ENCODE results near the gene CFAP119.

CFAP119 gene

GRCh38 chr16:30760577-30761426, 1.1 kb downstream of the CFAP119 start:
- no peak for DNase-seq

DNA sequence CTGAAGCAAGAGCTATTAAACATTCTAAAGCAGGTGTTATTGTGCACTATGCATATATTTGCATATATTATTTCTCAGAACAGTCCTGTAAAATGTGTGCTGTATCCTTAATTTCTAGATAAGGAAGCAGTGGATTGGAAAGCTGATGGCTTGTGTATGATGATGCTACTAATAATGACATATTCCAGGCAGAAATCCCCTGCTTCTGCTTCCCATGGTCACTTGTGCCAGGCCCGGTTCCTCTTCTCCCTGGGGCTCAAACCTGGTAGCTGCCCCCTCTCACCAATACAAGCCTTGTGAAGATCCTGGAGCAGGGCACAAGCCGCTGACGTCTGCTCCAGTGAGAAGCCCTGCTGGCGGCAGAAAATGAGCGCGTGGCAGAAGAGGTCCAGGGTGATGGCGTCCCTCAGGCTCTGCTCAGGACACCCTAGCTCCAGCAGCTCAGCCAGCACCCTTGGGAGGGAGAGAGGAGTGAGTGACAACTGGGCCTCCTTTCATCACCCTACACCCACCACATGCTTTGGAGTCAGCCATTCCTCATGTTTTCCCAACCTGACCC, 1.8 kb downstream of the CFAP119 start:
- DNase-seq, result peak; percentile 19

- peak; percentile 47 for DNase-seq
Measured at GRCh38 chr16:30758988-30759491, 2.8 kb downstream of the CFAP119 start.

DNA sequence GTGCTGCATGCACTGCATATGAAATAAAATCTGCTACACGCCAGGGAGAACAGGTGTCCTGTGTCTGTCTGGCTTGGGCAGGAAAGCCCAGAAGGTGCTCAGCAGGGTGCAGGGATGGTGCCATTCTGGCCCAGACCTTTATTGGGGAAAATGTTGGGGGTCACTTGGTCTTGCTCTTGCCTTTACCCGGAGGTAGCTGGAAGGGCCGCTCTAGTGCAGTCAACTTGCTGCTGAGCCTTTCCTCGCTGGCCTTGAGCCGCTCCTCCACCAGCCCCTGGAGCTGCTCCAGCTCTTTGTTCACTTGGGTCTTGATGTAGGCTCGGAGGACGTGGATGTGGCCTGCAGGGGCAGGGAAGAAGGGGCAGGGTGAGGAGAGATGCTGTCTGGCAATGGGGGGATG, 4.5 kb downstream of the CFAP119 start:
- DNase-seq, result no peak

- no peak for DNase-seq
Measured at GRCh38 chr16:30756781-30757100, 5.1 kb downstream of the CFAP119 start.

- no peak for DNase-seq
Measured at GRCh38 chr16:30755955-30756780, 5.7 kb downstream of the CFAP119 start.

GRCh38 chr16:30753596-30753995, 8.3 kb downstream of the CFAP119 start:
- DNase-seq, result peak; percentile 15

GRCh38 chr16:30750876-30751465, 10.9 kb downstream of the CFAP119 start:
- no peak for DNase-seq

- no peak for DNase-seq
Measured at GRCh38 chr16:30750201-30750600, 11.7 kb downstream of the CFAP119 start.

- DNase-seq, result no peak
Measured at GRCh38 chr16:30748634-30749445, 13.0 kb downstream of the CFAP119 start.

DNA sequence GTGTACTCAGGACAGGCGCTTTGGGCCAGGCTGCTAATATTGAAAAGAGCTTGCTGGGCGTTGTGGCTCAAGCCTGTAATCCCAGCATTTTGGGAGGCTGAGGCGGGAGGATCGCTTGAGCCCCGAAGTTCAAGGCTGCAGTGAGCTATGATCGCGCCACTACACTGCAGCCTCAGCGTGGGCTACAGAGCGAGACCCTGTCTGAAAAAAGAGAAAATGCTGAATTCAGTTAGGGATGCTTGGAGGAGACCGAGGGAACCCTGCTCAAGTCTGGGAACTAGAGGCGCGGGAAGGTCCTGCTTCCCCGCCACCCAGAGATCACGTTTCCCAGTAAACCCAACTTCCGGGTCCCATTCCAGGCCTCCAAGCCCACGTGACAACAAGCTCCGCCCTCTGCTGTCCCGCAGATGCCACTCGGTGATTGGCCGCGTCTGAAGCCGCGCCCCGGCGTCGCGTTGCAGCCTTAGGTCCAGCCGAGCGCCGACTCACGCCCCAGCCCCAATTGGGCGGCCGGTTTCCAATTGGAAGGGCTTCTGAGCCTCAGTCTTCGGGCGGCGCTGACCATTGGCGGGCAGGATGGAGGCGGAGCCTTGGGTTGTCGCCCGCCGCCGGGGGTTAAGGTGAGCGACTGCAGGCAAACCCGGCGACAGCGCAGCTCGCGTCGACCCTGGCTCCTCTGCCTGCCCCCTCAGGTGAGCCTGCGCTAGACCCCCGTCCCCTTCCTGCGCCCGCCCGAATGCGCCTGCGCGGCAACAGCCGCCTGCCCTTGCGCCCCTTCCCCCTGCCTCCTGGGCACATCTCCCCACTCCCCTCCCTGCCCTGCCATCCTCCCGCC, 13.8 kb downstream of the CFAP119 start, which contains the start of gene PHKG2:
TSS of gene PHKG2 (plus strand) at position 627 of the 835 bp plus-strand sequence. CDS start 396 bp downstream, outside the sequence.
- DNase-seq, result peak; percentile 99

- no peak for DNase-seq
Measured at GRCh38 chr16:30747331-30747730, 14.5 kb downstream of the CFAP119 start.

GRCh38 chr16:30746638-30747175, 15.2 kb downstream of the CFAP119 start:
- no peak for DNase-seq

DNA sequence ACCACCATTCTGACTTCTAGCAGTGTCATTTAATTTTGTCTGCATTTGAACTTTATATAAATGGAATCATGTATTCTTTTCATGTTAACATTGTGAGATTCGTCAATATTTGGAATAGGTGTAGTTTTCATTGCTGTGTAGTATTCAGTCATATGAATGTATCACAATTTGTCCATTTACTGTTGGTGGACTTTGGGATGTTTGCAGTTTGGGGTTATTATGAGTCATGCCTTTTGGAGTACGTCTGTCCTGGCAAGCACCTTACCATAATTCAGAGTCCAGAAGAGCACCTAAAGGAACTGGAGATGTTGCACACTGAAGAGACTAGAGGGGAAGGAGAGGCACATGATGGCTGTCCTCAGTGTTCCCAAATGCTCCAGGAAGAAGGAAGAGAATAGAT, 16.8 kb downstream of the CFAP119 start:
- no peak for DNase-seq

GRCh38 chr16:30744183-30744582, 17.7 kb downstream of the CFAP119 start:
- DNase-seq, result peak; percentile 71

DNA sequence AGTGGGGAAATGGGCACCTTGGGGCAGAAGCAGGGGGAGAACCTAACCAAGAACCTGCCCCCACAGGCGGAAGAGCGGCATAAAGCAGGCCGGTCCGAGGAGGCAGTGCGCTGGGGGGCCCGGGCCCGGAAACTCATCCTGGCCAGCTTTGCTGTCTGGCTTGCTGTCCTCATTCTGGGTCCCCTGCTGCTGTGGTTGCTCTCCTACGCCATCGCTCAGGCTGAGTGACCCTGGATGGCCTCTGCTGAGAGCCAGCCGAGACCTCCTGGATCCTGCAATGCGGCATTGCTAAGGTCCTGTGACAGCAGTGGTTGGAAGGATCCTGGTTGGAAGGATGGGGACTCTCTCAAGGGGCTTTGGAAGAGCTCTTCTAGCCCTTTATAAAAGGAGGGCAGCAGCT, 18.1 kb downstream of the CFAP119 start:
- peak; percentile 59 for DNase-seq

DNA sequence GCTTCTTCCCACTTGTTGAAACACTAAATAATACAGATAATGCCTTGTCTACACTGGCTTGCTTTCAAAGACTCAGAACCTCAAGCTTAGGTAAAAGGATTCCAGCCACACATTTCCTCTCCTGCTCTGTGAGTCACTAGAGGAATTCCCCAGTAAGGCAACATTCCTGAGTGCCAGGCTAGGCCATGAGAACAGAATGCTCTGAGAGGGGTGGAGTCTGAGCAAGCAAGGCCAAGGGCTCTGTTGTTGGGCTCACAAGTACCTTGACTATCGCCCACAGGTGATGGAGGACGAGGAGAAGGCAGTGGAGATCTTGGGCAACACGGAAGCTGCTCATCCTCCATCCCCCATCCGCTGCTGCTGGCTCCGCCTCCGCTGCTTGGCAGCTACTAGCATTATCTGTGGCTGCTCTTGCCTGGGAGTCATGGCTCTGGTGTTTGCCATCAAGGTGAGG, 20.4 kb downstream of the CFAP119 start:
- DNase-seq, result no peak

DNA sequence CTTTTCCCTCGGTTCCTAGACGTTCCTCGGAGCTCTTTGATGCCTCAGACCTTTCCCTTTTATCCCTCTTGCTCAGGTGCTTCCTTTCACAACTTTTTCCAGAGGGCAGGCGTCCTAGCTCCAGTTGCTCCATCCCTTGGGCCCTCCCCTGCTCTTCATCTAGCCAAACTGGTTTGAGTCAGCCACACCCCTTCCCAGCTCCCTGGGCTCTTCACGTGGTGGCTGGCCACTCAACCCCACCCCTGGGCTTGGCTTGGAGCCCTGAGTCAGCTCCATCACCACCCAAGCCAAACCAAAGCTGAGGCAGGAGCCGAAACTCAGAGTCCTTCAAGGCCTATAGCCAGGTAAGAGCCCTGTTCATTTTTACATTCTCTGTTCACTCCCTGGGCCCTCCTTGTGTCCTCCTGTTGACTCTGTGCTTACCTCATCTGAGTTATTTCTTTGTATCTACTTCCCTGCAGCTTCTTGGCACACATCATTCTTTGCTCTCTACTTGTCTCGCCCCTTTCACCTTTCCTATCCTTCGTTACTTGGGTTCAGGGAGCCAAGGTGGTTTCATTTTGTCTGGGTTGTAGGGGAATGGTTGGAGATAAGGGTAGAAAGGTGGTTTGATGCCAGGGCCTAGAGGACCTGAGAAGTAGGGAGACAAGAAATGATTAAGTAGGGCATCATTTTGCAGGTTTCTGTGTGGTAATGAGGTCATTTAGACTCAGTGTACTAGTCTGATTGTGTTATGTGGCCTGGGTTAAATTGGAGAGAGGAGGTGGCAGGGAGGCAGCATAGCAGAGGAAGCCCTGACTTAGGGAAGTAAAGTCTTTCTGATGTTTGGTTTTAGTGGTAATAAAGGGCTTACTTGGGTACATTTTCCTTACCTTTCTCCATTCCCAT, 21.3 kb downstream of the CFAP119 start:
- peak; percentile 70 for DNase-seq
